GM12801 (cell line): ENCODE data around the gene TMEM239.

Experiments
- CTCF ChIP-seq: IDR thresholded peaks from one replicate; pipeline ENCODE4 v1.5.1; 2011; ENCODE audit warnings: control low read depth; ENCODE audit not compliant: insufficient read length; ENCODE audit errors: extremely low read depth

TMEM239 gene

GRCh38 chr20:2797136-2797983 lies 18.8 kb upstream of the TMEM239 start:
- no peak for TF ChIP-seq CTCF

- TF ChIP-seq CTCF: no peak
Observed at GRCh38 chr20:2798095-2798805, 17.9 kb upstream of the TMEM239 start.

GRCh38 chr20:2798814-2799213 lies 17.4 kb upstream of the TMEM239 start:
- TF ChIP-seq CTCF: no peak

- no peak for TF ChIP-seq CTCF
Observed at GRCh38 chr20:2799271-2799670, 16.9 kb upstream of the TMEM239 start.

GRCh38 chr20:2799688-2800520 lies 16.3 kb upstream of the TMEM239 start:
- TF ChIP-seq CTCF: no peak

- no peak for TF ChIP-seq CTCF
Observed at GRCh38 chr20:2800521-2801285, 15.5 kb upstream of the TMEM239 start, which contains the start of gene CPXM1. CPXM1 (minus strand) TSS chr20:2800627; CDS start chr20:2800572, 55 bp downstream.

GRCh38 chr20:2801286-2801728 lies 14.9 kb upstream of the TMEM239 start:
- TF ChIP-seq CTCF: no peak
